Central memory CD4-positive, alpha-beta T cell (primary cell): ENCODE measurements around the gene C2orf80.
"Not testable (repeated sequence)": the region's sequence is repeated elsewhere in the genome, so short reads cannot be mapped to it uniquely, and the experiment has no call there.

Experiments
- DNase-seq: peaks from one replicate; pipeline ENCODE4 v3.0.0; 2022

The C2orf80 gene

DNA sequence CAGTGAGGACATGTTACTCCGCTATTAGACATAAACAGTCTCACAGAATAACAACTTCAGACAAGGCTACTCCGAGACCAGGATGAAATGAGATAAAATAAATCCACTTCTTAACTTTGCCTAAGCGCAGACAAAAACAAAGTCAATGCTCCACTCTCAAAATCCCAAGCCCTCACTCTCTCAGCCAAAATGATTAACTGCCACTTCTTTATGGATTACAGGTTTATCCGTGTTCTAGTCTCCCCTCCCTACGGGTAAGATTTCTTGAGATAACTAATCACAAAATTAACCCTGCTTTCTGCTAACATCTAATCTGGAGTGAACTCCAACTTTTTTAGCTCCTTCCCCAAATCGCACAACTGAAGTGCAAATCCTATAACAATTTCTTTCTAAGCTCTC is 59.1 kb downstream of the C2orf80 start:
- DNase-seq = no peak

DNA sequence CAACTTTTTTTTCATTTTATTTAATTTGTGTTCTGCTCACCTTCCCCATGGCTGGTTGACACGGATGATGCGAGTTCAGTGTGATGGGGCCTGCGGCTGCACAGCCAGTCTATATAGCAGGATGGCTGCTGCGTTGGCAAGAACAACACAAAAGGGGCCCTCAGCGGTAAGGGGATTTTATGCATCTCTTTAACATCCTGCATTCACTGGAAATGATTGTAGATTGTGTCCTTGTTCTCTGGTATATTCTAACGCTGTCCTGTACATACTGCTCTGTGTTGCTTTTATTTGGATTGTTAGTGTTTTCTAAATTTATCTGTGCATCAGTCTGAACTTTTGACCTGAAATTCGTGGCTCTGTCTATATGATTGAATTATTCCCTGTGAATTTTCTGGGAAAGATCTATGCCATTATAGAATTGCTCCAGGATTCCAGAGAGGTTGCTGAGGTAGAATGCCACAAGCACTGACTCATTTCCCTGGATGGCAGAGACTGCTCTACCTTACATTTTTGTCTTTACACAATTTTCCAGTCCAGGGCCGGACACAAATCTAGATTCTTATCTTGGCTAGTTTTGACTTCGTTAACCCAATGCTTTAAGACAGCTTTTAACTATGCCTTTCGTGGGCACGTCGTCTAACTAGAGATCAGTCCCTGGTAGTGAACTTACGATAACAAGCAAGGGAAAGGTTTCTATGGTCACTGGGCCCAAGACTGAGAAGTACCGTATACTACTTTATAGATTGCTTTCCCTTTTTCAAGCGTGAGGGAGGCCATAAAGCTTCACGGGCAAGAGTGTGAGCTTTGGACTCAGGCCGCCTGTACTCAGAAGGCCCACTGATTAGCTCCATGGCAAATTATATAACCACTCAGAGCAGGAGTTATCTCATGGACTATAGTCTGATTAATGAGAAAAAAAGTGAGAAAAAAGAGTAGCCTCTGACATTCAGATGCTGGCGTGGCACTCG is 59.8 kb downstream of the C2orf80 start, which contains the start of gene CRYGC:
Gene CRYGC, minus strand, starts transcription at position 85 of the 968 bp plus-strand sequence. Its CDS starts 36 bp downstream, at position 49.
- no peak for DNase-seq

DNA sequence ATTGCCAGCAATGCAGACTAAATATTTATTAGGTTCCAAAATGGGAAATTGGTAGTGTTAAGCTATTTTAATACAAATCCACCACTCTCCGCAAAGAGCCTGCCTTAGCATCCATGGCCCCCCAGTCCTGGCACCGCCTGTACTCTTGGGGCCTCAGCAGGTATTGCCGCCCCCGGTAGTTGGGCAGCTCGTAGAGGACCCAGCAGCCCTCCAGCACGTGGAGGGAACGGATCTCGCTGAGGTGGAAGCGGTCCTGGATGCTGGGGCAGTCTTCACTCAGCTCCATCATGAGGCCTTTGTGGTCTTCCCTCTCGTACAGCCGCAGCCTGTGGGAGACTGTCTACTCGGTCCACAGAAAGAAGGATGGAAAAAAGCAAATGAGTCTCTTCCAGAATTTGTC is 61.7 kb downstream of the C2orf80 start:
- no peak for DNase-seq

DNA sequence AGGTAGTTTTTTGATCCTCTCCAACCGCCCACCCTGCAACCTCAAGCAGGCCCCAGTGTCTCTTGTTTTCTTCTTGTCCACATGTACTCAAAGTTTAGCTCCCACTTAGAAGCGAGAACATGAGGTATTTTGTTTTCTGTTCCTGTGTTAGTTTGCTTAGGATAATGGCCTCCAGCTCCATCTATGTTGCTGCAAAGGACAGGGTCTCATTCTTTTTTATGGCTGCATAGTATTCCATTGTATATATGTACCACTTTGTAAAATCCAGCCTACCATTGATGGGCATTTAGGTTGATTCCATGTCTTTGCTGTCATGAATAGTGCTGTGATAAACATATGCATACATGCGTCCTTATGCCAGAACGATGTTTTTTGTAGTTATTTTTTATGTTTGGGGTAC is 62.7 kb downstream of the C2orf80 start:
- no peak for DNase-seq

DNA sequence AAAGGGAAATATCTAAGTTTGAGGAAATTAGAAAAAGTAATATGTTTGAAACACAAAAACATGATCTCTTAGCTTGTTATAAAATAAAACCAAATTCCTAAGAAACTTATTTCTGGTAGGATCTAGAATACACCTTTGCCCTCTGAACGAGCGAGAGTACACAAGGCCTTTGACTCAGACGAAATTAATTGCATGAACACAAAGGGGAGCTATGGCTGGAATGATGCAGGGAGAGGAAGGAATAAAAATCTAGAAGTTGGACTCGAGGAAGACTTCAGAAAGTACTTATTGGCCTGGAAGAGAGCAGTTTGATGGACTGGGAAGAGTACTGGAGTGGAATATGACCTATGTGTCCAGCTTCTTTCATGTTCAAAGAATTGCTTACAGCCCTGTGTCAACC is 64.6 kb downstream of the C2orf80 start:
- DNase-seq = no peak

DNA sequence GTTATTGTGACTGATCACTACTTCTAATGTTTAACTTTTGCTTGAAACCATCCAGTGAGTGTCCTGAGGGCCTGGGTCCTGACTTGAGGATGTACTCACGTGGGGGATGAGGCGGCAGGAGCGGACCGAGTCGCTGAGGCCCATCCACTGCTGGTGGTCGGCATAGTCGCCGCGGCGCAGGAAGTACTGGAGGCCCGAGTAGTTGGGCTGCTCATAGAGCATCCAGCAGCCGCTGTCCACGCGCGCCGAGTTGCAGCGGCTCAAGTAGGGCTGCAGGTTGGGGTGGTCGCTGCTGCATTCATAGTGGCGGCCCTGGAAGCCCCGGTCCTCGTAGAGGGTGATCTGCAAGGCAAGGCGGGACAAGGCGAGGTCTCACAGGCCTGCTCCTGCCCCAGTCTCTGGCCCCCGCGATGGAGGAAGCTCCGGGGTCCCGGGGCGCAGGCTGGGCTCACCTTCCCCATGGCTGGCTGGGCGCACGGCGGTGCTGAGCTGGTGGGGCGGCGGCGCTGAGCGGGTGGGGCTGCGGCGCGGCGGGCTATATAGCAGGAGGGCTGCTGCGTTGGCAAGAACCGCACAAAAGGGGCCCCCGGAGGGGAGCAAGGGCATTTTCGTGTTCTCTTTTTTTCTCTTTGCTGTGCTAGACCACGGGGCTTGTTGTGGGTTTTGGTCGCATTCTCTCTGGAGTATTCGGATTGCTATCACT is 65.7 kb downstream of the C2orf80 start, which contains the start of gene CRYGD:
Gene CRYGD, minus strand, starts transcription at position 512 of the 703 bp plus-strand sequence. Its CDS starts 51 bp downstream, at position 461.
- not testable (repeated sequence) for DNase-seq

DNA sequence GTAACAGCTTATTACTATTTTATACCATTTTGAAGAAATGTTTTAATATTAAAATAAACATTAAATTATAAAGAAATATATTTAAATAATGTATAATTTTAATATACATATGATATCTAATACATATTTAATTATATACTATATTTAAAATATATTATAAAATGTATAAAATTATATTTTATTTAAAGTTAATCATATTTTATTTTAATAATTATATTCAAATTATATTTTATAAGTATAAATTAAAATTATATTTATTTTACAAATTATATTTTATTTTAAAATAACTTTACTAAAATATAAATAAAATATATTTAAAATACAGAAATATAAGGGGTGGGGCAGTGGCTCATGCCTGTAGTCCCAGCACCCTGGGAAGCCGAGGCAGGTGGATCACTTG is 67.6 kb downstream of the C2orf80 start:
- no peak for DNase-seq

DNA sequence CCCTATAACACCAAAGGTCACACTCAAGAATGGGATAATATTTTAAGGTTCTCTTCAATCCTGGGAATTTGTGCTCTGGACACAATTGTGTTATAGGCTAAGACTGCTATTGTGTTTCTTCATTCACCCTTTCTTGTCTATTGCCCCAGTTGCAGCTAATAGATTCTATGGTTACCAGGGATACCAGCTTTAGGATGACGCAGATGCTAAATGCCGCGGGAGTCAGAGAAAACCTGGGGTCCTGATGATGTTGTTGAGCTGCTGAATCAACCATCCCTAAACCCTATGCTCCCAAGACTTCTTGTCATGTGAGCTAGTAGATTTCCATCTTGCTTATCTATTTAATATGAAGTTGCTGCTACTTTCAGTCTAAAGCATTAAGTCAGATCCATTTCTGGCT is 70.9 kb downstream of the C2orf80 start:
- DNase-seq = no peak

DNA sequence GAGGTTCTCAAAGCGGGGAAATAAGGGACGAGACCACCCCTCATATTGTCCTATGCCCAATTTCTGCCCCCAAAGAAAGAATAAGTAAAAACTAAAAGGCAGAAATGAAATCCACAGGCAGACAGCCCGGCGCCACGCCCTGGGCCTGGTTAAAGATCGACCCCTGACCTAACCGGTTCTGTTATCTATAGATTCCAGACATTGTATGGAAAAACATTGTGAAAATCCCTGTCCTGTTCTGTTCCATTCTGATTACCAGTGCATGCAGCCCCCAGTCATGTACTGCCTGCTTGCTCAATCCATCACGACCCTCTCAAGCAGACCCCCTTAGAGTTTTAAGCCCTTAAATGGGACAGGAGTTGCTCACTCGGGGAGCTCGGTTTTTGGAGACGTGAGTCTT is 72.4 kb downstream of the C2orf80 start:
- not testable (repeated sequence) for DNase-seq
